HepG2 (cell line): ENCODE results near the gene MVP. TPM values are rescaled to one million over a fixed set of nuclear protein-coding genes. Genes with fewer than 3 reads are reported as not detected.

Experiments
- ARID5B ChIP-seq: IDR thresholded peaks from 2 replicates; pipeline ENCODE4 v1.4.0; 2020; ENCODE audit warnings: mild to moderate bottlenecking, missing genetic modification reagents
- SALL1 ChIP-seq: sonication (generic); formaldehyde crosslinking; IDR thresholded peaks from 2 replicates; pipeline ENCODE4 v1.8.0; 2022; ENCODE audit warnings: mild to moderate bottlenecking, missing genetic modification reagents
- SOX13 ChIP-seq, 3 experiments: fragments of 450-650 bp in 1 of 3; sonication (generic) in 1 of 3; formaldehyde crosslinking in 1 of 3; IDR thresholded peaks in 2 of 3; conservative IDR thresholded peaks in 1 of 3; 2 replicates each; pipeline versions ENCODE4 v1.5.0 to v1.6.1; 2016 to 2020; ENCODE audit warnings: antibody characterized with exemption in 1 of 3, mild to moderate bottlenecking in 1 of 3, missing compliant biosample characterization in 1 of 3, missing genetic modification reagents in 1 of 3, moderate library complexity in 1 of 3
- ZBTB38 ChIP-seq: sonication (generic); formaldehyde crosslinking; IDR thresholded peaks from 2 replicates; pipeline ENCODE4 v1.5.1; 2020; ENCODE audit warnings: mild to moderate bottlenecking, missing genetic modification reagents
- ZMYM2 ChIP-seq: sonication (generic); formaldehyde crosslinking; IDR thresholded peaks from 2 replicates; pipeline ENCODE4 v1.8.0; 2022; ENCODE audit warnings: mild to moderate bottlenecking, missing genetic modification reagents
- ZNF710 ChIP-seq: sonication (generic); formaldehyde crosslinking; IDR thresholded peaks from 2 replicates; pipeline ENCODE4 v1.5.0; 2020; ENCODE audit warnings: mild to moderate bottlenecking, missing genetic modification reagents, borderline replicate concordance
- polyA plus RNA-seq, 8 experiments: library from polyadenylated mRNA; depleted of rRNA in 3 of 8; stranded (reverse) in 7 of 8; unstranded in 1 of 8; fragments of >200 nt; fragmentation: Illumina TruSeq in 4 of 8; extraction: Trizol in 4 of 8; gene quantifications; 2 replicates each; pipeline versions ENCODE4 v1.2.1 to v1.2.3, GENCODE V29; 2011 to 2016; ENCODE audit warnings: low read depth in 4 of 8, missing spikeins in 1 of 8, mixed read lengths in 1 of 8; ENCODE audit not compliant: insufficient read depth in 1 of 8
- total RNA-seq, 5 experiments: library from RNA; depleted of rRNA; stranded (reverse); fragments of >200 nt; fragmentation: Illumina TruSeq; extraction: Trizol; gene quantifications; 2 replicates each; pipeline ENCODE4 v1.2.3, GENCODE V29; 2016; ENCODE audit warnings: low read depth in 1 of 5
- TF ChIP-seq, protein P1 (sequence below): sonication (generic); formaldehyde crosslinking; IDR thresholded peaks from 2 replicates; pipeline ENCODE4 v1.5.1; 2020; ENCODE audit warnings: mild to moderate bottlenecking, moderate library complexity, missing genetic modification reagents

MVP gene
- total and polyA plus RNA-seq, 2 of the 13 experiments (the other 11 are each of a cell fraction or from before 2014, with no cell fraction given) = 22.9 to 43.5 TPM

DNA sequence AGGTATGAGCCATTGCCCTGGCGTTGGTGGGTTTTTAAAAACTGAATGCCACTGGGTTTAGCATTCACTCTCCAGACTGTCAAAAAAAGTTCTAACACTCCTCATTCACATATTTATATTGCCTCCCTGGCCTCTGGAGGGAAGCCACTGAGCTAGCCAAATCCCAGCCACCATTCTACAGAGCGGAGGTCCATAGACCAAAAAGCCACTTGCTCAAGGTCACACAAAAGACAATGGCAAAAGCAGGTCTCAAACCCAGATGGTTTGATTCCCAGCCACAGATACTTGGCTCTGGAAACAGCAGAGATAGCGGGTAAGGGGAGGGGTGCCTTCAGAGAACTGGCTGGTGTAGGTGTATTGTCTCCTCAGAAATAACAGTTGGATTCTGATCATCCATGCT, 60.8 kb downstream of the MVP start (continued):
- 0 out of 2 replicates have a peak, but pooled peaks have one; percentile 6 for TF ChIP-seq ARID5B (CRISPR knock-in tag)
- TF ChIP-seq ZBTB38 = 0 out of 2 replicates have a peak, but pooled peaks have one; percentile 19
- TF ChIP-seq ZMYM2 = peak; percentile 54; the same call in 1 of the 2 replicates
- TF ChIP-seq ZNF710 = no peak
- TF ChIP-seq, protein P1, sequence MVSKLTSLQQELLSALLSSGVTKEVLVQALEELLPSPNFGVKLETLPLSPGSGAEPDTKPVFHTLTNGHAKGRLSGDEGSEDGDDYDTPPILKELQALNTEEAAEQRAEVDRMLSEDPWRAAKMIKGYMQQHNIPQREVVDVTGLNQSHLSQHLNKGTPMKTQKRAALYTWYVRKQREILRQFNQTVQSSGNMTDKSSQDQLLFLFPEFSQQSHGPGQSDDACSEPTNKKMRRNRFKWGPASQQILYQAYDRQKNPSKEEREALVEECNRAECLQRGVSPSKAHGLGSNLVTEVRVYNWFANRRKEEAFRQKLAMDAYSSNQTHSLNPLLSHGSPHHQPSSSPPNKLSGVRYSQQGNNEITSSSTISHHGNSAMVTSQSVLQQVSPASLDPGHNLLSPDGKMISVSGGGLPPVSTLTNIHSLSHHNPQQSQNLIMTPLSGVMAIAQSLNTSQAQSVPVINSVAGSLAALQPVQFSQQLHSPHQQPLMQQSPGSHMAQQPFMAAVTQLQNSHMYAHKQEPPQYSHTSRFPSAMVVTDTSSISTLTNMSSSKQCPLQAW (CRISPR knock-in tag) = peak; percentile 62
- peak; percentile 33; the same call in 1 of the 2 replicates for TF ChIP-seq SALL1 (CRISPR knock-in tag)
- no peak for TF ChIP-seq SOX13 (IDR thresholded peaks at IDR 0.05)
- TF ChIP-seq SOX13 (CRISPR knock-in tag; conservative IDR thresholded peaks at IDR 0.05 in 1 of 2, IDR thresholded peaks at IDR 0.05 in 1 of 2) = peak in 1 of 2 experiments; percentile 71; a peak in 2 of 4 replicates
